Endothelial cell of umbilical vein (primary cell): ENCODE measurements around the gene MAP3K7CL. TPM values are rescaled to one million over a fixed set of nuclear protein-coding genes. Genes with fewer than 3 reads are reported as not detected.

Source experiments
- BruUV-seq: library from RNA; stranded (reverse); fragments of 400-500 nt; replicated peaks from 2 replicates; lab custom pipeline; 2021; lab: Mats Ljungman, UMichigan
- CTCF ChIA-PET: fragments of 300-600, 350-600 bp; sonication (Branson Sonifier 250); formaldehyde crosslinking; loops from one replicate; lab custom pipeline; 2021; ENCODE audit warnings: antibody characterized with exemption, inconsistent platforms; lab: Charles Lee
- POLR2A ChIA-PET: fragments of 300-600, 350-600 bp; sonication (Branson Sonifier 250); formaldehyde crosslinking; loops from one replicate; lab custom pipeline; 2021; ENCODE audit warnings: antibody characterized with exemption, inconsistent platforms; lab: Charles Lee
- DNase-seq: peaks from one replicate; pipeline ENCODE4 v3.0.0-alpha.2; 2011; ENCODE audit warnings: low read depth, low spot score
- FAIRE-seq: peaks from 2 replicates; lab custom pipeline; 2011; peaks lifted over from hg19 to GRCh38; lab: Jason Lieb, UNC
- H2AFZ ChIP-seq: 2 replicates; pipeline ENCODE4 v1.6.0; 2012; ENCODE audit warnings: low read depth, low read length, control low read depth, inconsistent platforms
- H3K27ac ChIP-seq: 2 replicates; pipeline ENCODE4 v1.5.1; 2011; ENCODE audit warnings: low read depth, mild to moderate bottlenecking, control low read depth, low read length, moderate library complexity; ENCODE audit not compliant: insufficient read depth
- H3K27me3 ChIP-seq, 2 experiments: 2 replicates each; pipeline versions ENCODE4 v1.6.0 to v1.6.1; 2011; ENCODE audit warnings: low read length in 2 of 2, mixed read lengths in 1 of 2; ENCODE audit not compliant: control insufficient read depth in 2 of 2, insufficient read depth in 2 of 2
- H3K36me3 ChIP-seq, 2 experiments: 2 replicates in 1 of 2; 3 replicates in 1 of 2; pipeline ENCODE4 v1.5.1; 2011; ENCODE audit warnings: low read length in 2 of 2, mild to moderate bottlenecking in 1 of 2, moderate library complexity in 1 of 2; ENCODE audit not compliant: control insufficient read depth in 2 of 2, insufficient read depth in 2 of 2; ENCODE audit errors: extremely low read depth in 1 of 2
- H3K4me1 ChIP-seq: 3 replicates; pipeline ENCODE4 v1.5.1; 2011; ENCODE audit warnings: mild to moderate bottlenecking, low read length; ENCODE audit not compliant: control insufficient read depth, insufficient read depth; ENCODE audit errors: extremely low read depth
- H3K4me2 ChIP-seq: 2 replicates; pipeline ENCODE4 v1.6.1; 2011; ENCODE audit warnings: low read length, control low read depth, mixed read lengths; ENCODE audit not compliant: insufficient read depth
- H3K4me3 ChIP-seq, 3 experiments: fragments of 200-600 bp in 1 of 3; sonication (generic), shearing (Covaris generic) in 1 of 3; replicated peaks in 1 of 3; 2 replicates each; pipeline ENCODE4 v1.5.1; 2011 to 2016; ENCODE audit warnings: control low read depth in 3 of 3, low read length in 3 of 3, mild to moderate bottlenecking in 2 of 3, inconsistent platforms in 1 of 3, low read depth in 1 of 3, moderate library complexity in 1 of 3; ENCODE audit not compliant: insufficient read depth in 1 of 3
- H3K79me2 ChIP-seq: 2 replicates; pipeline ENCODE4 v1.6.0; 2012; ENCODE audit warnings: low read length, inconsistent platforms; ENCODE audit not compliant: control insufficient read depth, insufficient read depth
- H3K9ac ChIP-seq: replicated peaks from 2 replicates; pipeline ENCODE3; 2011; ENCODE audit warnings: low read length, control low read depth; ENCODE audit not compliant: insufficient read depth; ENCODE audit errors: extremely low read depth
- H3K9me1 ChIP-seq: replicated peaks from 3 replicates; pipeline ENCODE4 v1.6.0; 2011; ENCODE audit warnings: mild to moderate bottlenecking, low read length; ENCODE audit not compliant: control insufficient read depth, insufficient read depth; ENCODE audit errors: extremely low read depth
- H3K9me3 ChIP-seq: replicated peaks from 2 replicates; pipeline ENCODE4 v1.5.1; 2012; ENCODE audit warnings: low read length, inconsistent platforms; ENCODE audit not compliant: control insufficient read depth, insufficient read depth
- H4K20me1 ChIP-seq: replicated peaks from 2 replicates; pipeline ENCODE3; 2011; ENCODE audit warnings: mild to moderate bottlenecking, low read length; ENCODE audit not compliant: control insufficient read depth, insufficient read depth; ENCODE audit errors: extremely low read depth
- CTCF ChIP-seq, 2 donors: IDR thresholded peaks; 1 replicate in 1 of 2; 2 replicates in 1 of 2; pipeline ENCODE4 v1.5.1; 2011; ENCODE audit warnings: low read length in 2 of 2, mild to moderate bottlenecking in 2 of 2, moderate library complexity in 2 of 2, control low read depth in 1 of 2, inconsistent platforms in 1 of 2, low read depth in 1 of 2; ENCODE audit not compliant: insufficient read depth in 1 of 2; ENCODE audit errors: extremely low read depth in 1 of 2
- EZH2 ChIP-seq: IDR thresholded peaks from 2 replicates; pipeline ENCODE4 v1.6.1; 2012; ENCODE audit warnings: borderline replicate concordance, low read depth, mild to moderate bottlenecking, moderate library complexity, low read length, inconsistent platforms; ENCODE audit not compliant: severe bottlenecking
- FOS ChIP-seq: IDR thresholded peaks from 2 replicates; pipeline ENCODE4 v1.6.1; 2011; ENCODE audit warnings: mild to moderate bottlenecking, low read length, moderate library complexity, borderline replicate concordance; ENCODE audit not compliant: insufficient read depth
- GATA2 ChIP-seq: IDR thresholded peaks from 2 replicates; pipeline ENCODE4 v1.7.0; 2011; ENCODE audit warnings: low read depth, mild to moderate bottlenecking, moderate library complexity, mixed read lengths, low read length; ENCODE audit not compliant: insufficient read length, insufficient read depth
- JUN ChIP-seq: IDR thresholded peaks from 2 replicates; pipeline ENCODE4 v1.6.1; 2011; ENCODE audit warnings: borderline replicate concordance, low read depth; ENCODE audit not compliant: insufficient read length, insufficient read depth
- MAX ChIP-seq: IDR thresholded peaks from 2 replicates; pipeline ENCODE4 v1.6.1; 2011; ENCODE audit not compliant: insufficient read depth, insufficient read length
- MYC ChIP-seq: IDR thresholded peaks from one replicate; pipeline ENCODE4 v1.6.1; 2011; ENCODE audit warnings: mild to moderate bottlenecking, low read depth, low read length
- POLR2A ChIP-seq: IDR thresholded peaks from 2 replicates; pipeline ENCODE4 v1.6.1; 2012; ENCODE audit warnings: low read depth, mild to moderate bottlenecking, control low read depth, low read length
- POLR2AphosphoS5 ChIP-seq: IDR thresholded peaks from 2 replicates; pipeline ENCODE4 v1.6.1; 2012; ENCODE audit warnings: low read depth, mild to moderate bottlenecking, control low read depth, low read length, moderate library complexity; ENCODE audit not compliant: insufficient read depth
- dilution Hi-C: fragments of 300-500 bp; cut with MboI; formaldehyde crosslinking; loops from one replicate; pipeline ENCODE4 v1.15.0; 2019; ENCODE audit warnings: low sequenced_read_pairs; ENCODE audit not compliant: extremely low pct_ligation_motif_present
- intact Hi-C: fragments of 100-400 bp; cut with micrococcal nuclease; formaldehyde crosslinking; loops from one replicate; pipeline ENCODE4 v1.10.0; 2022
- polyA plus RNA-seq, 4 experiments: library from polyadenylated mRNA; depleted of rRNA in 3 of 4; stranded (reverse) in 3 of 4; unstranded in 1 of 4; fragments of >200 nt; gene quantifications; 2 replicates each; pipeline versions ENCODE4 v1.2.1 to v1.2.3, GENCODE V29; 2011 to 2012; ENCODE audit warnings: missing spikeins in 1 of 4
- total RNA-seq: library from RNA; stranded (reverse); gene quantifications from 2 replicates; pipeline ENCODE4 v1.2.3, GENCODE V29; 2021

Gene MAP3K7CL
- total and polyA plus RNA-seq, 2 donors (not counting 3 experiments of a cell fraction or from before 2014, with no cell fraction given), result 6.1 to 8.1 TPM

GRCh38 chr21:29177800-29178199 lies 47.4 kb downstream of the MAP3K7CL start:
- no peaks in the 10 kb centered on the region for H3K27me3 ChIP-seq
- CTCF ChIA-PET, result interaction anchor here (3.3 kb wide), 1 partner anchor 13 kb away, joined by 9 read pairs; no protein-coding TSS in a partner anchor
- H3K4me2 ChIP-seq, result no peak overlapping the region
- dilution Hi-C loops (no loop called here), intact Hi-C loops (no loop called here)
- TF ChIP-seq POLR2A (no peak), MYC (no peak), CTCF (IDR thresholded peaks at IDR 0.05; ENCODE audit: extremely low read depth in 1 of 2, insufficient read depth in 1 of 2, low read depth in 1 of 2, low read length in 2 of 2) (no peak), JUN (no peak), FOS (no peak), MAX (no peak), POLR2AphosphoS5 (no peak), EZH2 (no peak), GATA2 (no peak)
- H3K4me1 ChIP-seq, result peaks cover 35% of the 10 kb centered on the region
- H3K27ac ChIP-seq, result no peak overlapping the region
- no peak overlapping the region for H3K9ac ChIP-seq
- no peaks in the 10 kb centered on the region for H4K20me1 ChIP-seq
- no peaks in the 10 kb centered on the region for H3K9me1 ChIP-seq
- DNase-seq (no peak), FAIRE-seq (no peak)
- no peaks in the 10 kb centered on the region for H3K79me2 ChIP-seq
- no peak overlapping the region for H2AFZ ChIP-seq
- BruUV-seq, result no TSS peak
- H3K36me3 ChIP-seq, result no peaks in the 10 kb centered on the region
- POLR2A ChIA-PET, result no interaction called here
- no peaks in the 10 kb centered on the region for H3K9me3 ChIP-seq
- no peak overlapping the region for H3K4me3 ChIP-seq
